Activated CD8-positive, alpha-beta memory T cell treated with anti-CD3 and anti-CD28 coated beads for 1 hour (primary cell): ENCODE data around the gene ENTPD3.

Source experiments
- DNase-seq, 2 donors: peaks; one replicate each; pipeline ENCODE4 v3.0.0-alpha.2; 2020; ENCODE audit warnings: low read depth in 1 of 2; ENCODE audit errors: extremely low read depth in 1 of 2

The ENTPD3 gene

DNA sequence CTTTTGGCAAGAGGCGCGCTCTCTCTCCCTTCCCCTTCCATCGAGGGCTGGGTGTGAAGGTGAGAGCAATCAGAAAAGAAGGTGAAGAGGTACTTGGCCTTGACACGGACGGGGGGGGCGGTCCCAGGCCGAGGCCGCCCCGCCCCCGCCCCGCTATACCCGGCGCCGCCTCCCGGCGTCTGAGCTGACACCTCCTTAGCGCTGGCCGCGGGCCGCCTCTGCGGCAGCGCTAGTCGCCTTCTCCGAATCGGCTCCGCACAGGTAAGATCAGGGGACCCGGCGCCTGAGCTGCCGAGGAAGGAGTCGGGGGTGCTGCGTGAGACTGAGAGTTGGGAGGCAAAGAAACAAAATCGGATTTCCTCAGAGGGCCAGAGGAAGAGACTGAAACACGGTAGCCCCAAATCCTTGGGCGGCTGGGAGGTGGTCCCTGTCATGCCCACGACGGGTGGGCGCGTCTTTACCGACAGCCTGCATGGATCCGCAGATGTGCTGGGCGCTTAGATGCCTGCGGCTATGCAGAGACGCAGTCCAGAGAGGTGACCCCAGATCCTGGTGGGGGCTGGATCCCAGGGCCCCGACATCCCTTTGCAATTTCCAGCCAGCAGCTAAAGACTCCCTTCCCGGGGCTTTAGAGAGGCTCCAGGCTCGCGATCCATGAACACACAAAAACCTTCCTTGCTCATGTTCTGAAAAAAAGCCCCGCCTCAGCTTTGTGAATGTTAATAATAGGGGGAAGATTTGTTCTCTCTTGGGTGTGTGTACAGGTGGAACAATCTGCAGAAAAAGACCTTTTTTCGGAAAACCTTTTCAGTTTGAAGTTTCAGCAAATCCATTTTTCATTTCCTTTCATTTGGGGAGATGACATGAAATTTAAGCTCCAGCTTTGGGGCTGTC is at the start of gene ENTPD3:
TSS of gene ENTPD3 (plus strand) at position 184 of the 894 bp plus-strand sequence. CDS start 874 bp downstream, outside the sequence.
- peak in 1 of 2 donors; percentile 1 for DNase-seq

DNA sequence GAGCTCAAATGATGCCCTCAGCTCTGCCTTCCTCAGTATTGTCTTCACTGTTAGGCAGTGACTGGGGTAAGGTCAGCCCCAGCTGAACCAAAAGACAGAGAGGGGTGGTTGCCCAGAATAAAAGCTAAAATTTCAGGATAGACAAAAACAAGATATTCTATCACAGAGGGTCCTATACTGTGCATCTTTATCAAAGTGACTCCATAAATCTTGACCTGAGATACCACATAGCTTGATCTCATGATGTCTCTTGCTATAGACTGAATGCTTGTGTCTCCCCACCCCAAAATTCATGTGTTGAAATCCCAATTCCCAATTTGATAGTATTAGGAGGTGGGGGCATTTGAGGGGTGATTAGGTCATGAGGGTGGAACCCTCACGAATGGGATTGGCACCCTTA is 47.1 kb upstream of the ENTPD3 start:
- DNase-seq, result no peak

GRCh38 chr3:40340541-40341170 is 46.3 kb upstream of the ENTPD3 start:
- DNase-seq, result no peak

DNA sequence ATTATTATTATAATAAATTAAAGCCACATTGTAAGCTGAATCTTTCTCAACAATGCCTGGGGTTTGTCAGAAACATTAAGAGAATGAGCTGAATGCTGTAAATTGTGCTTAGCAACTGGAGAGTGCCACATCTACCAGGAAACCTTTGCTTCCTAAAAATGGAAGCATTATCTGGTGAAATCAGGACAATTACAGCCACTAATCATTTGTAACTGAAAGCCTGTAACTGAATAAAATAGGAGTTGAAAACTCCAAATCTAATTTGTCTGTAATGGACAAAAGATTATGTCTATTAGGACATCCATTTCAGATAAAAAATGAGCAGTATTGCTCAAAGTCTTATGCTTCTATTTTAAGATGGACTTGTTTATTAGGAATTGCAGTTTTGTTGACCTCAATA is 45.3 kb upstream of the ENTPD3 start:
- DNase-seq, result no peak

GRCh38 chr3:40350529-40350928 is 36.5 kb upstream of the ENTPD3 start:
- DNase-seq, result no peak

DNA sequence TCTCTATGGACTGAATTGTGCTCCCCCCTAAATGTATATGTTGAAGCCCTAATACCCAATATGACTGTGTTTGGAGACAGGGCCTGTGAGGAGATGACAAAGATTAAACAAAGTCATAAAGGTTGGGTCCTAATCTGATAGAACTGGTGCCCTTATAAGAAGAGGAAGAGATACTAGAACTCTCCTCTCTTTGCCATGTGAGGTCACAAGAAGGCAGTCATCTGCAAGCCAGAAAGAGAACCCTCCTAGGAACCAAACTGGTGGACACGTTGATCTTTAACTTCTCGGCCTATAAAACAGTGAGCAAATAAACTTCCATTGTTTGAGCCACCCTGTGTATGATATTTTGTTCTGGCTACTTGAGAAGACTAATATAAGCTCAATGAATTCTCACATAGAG is 31.6 kb upstream of the ENTPD3 start:
- no peak for DNase-seq

GRCh38 chr3:40358454-40358853 is 28.5 kb upstream of the ENTPD3 start:
- no peak for DNase-seq

DNA sequence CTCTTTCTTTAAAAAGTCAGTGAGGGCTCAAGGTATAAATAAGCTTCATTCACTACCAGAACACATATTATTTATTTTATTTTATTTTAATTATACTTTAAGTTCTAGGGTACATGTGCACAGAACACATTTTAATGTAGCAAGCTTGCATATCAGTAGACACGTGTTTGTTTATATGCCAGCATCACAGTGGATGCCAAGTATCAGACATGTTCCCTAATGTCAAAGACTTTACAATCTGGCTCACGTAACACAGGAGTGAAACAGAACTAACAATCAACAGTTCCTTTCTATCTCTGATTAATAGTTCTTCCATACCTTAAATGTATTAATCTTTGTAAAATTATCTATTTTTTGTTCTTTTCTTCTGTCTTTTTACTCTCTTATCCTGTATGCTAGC is 23.3 kb upstream of the ENTPD3 start:
- DNase-seq, result no peak

- DNase-seq, result no peak
Observed at GRCh38 chr3:40366203-40367162, 20.5 kb upstream of the ENTPD3 start.

GRCh38 chr3:40369716-40370115 is 17.3 kb upstream of the ENTPD3 start:
- no peak for DNase-seq

DNA sequence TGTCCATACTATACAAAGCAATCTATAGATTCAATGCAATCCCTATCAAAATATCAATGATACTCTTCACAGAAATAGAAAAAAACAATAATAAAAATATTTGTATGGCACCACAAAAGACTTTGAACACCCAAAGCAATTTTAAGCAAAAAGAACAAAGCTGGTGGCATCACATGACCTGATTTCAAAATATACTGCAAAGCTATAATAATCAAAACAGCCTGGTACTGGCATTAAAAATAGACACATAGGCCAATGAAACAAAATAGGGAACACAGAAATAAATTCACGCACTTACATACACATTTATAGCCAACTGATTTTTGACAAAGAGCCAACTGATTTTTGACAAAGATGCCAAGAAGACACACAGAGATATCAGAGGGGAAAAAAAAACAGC is 9.2 kb upstream of the ENTPD3 start:
- DNase-seq, result no peak

DNA sequence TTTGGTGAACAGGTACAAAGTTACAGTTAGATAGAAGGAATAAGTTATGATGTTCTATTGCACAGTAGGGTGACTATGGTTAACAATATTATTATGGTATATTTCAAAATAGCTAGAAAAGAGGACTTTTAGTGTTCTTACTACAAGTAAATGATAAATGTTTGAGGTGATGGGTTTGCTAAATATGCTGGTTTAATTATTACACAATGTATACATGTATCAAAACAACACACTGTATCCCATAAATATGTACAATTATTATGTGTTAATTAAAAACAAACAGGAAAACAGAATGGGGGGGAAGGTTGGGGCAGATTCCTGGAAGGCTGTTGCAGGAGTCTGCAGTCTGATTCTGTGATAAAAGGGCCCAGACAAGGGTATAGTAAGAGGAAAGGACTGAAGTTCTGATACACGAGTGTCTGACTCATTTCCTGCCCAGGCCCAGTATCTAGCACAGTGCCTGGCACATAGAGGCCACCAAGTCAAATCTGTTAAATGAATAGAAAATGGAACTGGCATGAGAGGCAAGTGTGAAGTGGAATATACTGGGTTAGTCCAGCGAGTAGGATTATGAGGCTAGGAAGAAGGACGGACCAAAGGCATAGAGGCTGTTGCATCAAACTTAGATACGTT is 7.2 kb upstream of the ENTPD3 start:
- no peak for DNase-seq

- DNase-seq, result no peak
Observed at GRCh38 chr3:40381904-40382616, 4.9 kb upstream of the ENTPD3 start.

DNA sequence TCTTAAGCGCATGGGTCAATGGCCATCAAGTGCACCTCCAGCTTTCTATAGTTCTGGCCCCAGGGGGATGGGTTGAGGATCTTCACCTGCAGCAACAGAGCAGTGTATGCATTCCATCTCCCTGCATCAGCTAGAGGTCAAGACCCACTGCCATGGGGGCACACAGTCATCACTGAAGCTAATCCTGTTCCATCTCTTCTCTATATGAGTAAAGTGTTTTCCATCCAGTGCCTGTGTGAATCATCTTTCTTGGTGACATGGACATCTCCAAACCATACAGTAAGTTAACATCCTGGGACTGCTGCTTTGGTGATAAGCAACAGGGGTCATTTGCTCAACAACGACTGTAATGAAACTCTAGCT is 4.4 kb upstream of the ENTPD3 start:
- DNase-seq, result no peak

DNA sequence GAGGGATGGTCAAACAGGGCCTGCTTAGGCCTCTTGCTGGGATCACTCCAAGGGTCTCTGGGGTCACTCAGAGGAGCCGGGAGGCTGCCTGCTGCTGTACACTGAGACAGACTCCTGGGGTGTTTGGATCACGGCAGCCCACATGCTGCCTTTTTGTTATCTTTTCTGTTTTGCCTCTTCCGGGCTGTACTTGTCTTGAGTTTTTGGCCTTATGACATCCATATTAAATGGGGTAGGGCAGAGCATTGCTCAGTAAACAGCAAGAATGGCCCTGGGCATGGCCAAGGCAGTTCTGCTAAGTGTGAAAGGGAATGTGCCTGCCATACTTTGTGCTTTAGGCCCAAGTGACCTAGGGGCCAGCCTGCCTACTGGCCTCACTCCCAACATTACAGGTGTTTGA is 771 bp upstream of the ENTPD3 start:
- no peak for DNase-seq

DNA sequence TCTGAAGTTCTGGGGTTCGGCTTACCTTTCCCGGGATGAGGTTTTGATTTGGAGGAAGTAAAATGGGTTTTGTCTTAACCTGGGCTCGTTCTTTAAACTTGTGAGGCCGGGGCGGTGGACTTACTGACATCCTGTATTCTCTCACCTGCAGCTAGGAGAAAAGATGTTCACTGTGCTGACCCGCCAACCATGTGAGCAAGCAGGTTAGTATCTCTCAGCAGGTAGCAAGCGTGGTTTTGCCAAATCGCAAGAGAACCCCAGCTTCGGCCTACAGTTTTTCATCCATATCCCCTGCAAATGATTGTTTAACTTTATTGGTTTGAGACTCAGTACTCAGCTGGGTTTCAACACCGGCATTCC is 891 bp downstream of the ENTPD3 start:
- no peak for DNase-seq

DNA sequence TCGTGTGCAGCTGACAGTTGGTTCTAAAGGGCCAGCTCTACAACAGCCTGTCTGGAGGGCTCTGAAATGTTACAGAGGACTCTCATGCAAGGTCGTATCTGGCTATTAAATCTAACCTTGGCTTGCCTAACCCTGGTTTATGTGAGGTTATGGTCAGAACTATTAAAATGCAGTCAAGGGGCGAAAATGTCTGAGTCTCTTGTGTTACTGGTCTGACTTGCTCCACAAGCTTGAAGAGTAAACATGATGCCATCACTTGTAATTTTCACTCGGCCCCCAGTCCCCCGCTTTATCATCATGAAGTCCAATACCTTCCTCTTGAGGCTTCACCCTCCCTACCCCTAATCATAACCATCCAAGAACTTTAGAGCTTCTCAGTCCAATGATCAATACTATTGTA is 9.4 kb downstream of the ENTPD3 start:
- DNase-seq, result no peak

DNA sequence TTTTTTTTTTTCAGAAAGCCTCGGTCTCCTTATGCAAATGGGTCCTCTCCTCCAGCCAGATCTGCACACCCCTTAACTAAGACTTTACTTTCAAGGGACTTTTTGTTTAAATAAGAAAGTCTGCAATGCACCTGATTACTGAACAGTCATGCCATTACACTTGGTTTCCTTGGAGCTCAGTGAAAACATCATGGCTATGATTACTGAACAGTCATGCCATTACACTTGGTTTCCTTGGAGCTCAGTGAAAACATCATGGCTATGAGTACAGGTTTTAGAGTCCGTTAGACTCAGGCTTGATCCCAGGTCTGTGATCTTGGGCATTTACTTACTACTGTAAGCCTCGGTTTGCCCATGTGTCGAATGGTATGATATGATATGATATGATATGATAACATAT is 10.1 kb downstream of the ENTPD3 start:
- DNase-seq, result no peak

- DNase-seq, result no peak
Observed at GRCh38 chr3:40397912-40398311, 10.9 kb downstream of the ENTPD3 start.

- no peak for DNase-seq
Observed at GRCh38 chr3:40398346-40398745, 11.4 kb downstream of the ENTPD3 start.
